DMS 273 treated with DMSO at 0.1 percent for 48 hours (cell line): ENCODE data around the gene DLG2.
"Not testable (repeated sequence)": the region's sequence is repeated elsewhere in the genome, so short reads cannot be mapped to it uniquely, and the experiment has no call there.

Experiments
- DNase-seq: peaks from one replicate; lab custom pipeline; 2025; lab: John Stamatoyannopoulos, UW

The DLG2 gene

GRCh38 chr11:85229723-85230122 is 397.4 kb downstream of the DLG2 start:
- not testable (repeated sequence) for DNase-seq

GRCh38 chr11:85196968-85197367 is 430.2 kb downstream of the DLG2 start:
- DNase-seq, result no peak

- DNase-seq, result no peak
Observed at GRCh38 chr11:85195934-85196333, 431.2 kb downstream of the DLG2 start.

GRCh38 chr11:85187992-85188391 is 439.2 kb downstream of the DLG2 start:
- DNase-seq, result no peak

GRCh38 chr11:85184721-85185120 is 442.4 kb downstream of the DLG2 start:
- no peak for DNase-seq

GRCh38 chr11:85182441-85183387 is 444.4 kb downstream of the DLG2 start:
- no peak for DNase-seq

- no peak for DNase-seq
Observed at GRCh38 chr11:85180528-85180927, 446.6 kb downstream of the DLG2 start.

- DNase-seq, result no peak
Observed at GRCh38 chr11:85171648-85172257, 455.4 kb downstream of the DLG2 start.

GRCh38 chr11:85170184-85170583 is 457.0 kb downstream of the DLG2 start:
- no peak for DNase-seq

GRCh38 chr11:85167471-85167870 is 459.7 kb downstream of the DLG2 start:
- no peak for DNase-seq

- no peak for DNase-seq
Observed at GRCh38 chr11:85167038-85167437, 460.1 kb downstream of the DLG2 start.

GRCh38 chr11:85165819-85166218 is 461.3 kb downstream of the DLG2 start:
- no peak for DNase-seq

GRCh38 chr11:85164743-85165142 is 462.4 kb downstream of the DLG2 start:
- DNase-seq, result no peak

- DNase-seq, result no peak
Observed at GRCh38 chr11:85154294-85154693, 472.9 kb downstream of the DLG2 start.

GRCh38 chr11:85137597-85137996 is 489.5 kb downstream of the DLG2 start:
- no peak for DNase-seq

- DNase-seq, result no peak
Observed at GRCh38 chr11:85133636-85134035, 493.5 kb downstream of the DLG2 start.

GRCh38 chr11:85132851-85133585 is 494.1 kb downstream of the DLG2 start:
- DNase-seq, result no peak

GRCh38 chr11:85127349-85127748 is 499.8 kb downstream of the DLG2 start:
- no peak for DNase-seq

GRCh38 chr11:85123752-85124231 is 503.4 kb downstream of the DLG2 start:
- DNase-seq, result no peak

- no peak for DNase-seq
Observed at GRCh38 chr11:85118151-85118550, 509.0 kb downstream of the DLG2 start.

- DNase-seq, result no peak
Observed at GRCh38 chr11:85115798-85116197, 511.3 kb downstream of the DLG2 start.

- no peak for DNase-seq
Observed at GRCh38 chr11:85114786-85115185, 512.4 kb downstream of the DLG2 start.

- DNase-seq, result not testable (repeated sequence)
Observed at GRCh38 chr11:85110246-85110645, 516.9 kb downstream of the DLG2 start.
